HG02571 (cell line): ENCODE measurements around the gene SAMD3.
"Not testable (repeated sequence)": the region's sequence is repeated elsewhere in the genome, so short reads cannot be mapped to it uniquely, and the experiment has no call there.

Source experiments
- ATAC-seq: cut with Tn5 transposase; IDR thresholded peaks from one replicate; pipeline ENCODE4 v1.9.1; 2021; ENCODE audit warnings: mild to moderate bottlenecking, moderate library complexity; ENCODE audit not compliant: unreplicated experiment

Gene SAMD3

DNA sequence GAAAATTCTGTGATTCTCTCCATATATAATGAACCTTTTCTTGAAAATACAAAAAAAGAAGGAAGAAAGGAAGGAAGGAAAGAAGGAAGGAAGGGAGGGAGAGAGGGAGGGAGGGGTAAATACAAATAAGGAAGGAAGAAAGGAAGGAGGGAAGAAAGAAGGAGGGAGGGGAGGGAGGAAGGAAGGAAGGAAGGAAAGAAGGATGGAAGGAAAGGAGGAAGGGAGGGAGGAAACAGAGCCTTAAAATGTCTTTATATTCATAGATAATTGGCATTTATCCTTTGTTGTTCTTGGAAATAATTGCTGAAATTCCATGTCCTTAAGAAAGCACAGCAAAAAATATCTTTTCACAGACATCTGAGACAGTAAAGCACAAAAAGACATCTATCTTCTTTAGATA is 40.3 kb downstream of the SAMD3 start:
- no peak for ATAC-seq

DNA sequence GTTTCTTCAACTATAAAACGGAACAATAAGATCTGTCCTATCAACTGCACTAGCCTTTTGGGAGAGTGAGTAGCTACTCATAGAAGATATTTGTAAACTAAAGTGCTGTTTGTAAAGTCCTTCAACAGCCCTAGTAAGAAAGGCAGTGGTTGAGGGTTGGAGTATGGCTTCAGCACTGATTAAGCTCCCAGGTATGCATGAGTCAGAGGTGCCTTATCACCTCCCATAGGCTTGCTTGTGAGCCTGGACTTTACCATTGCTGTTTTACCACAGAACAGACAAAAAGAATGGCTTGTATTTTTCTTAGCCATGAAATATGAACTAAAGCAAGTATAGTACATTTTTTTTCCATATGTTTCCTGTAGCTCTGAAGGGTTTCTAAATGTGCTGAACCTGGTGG is 44.1 kb downstream of the SAMD3 start:
- no peak for ATAC-seq

DNA sequence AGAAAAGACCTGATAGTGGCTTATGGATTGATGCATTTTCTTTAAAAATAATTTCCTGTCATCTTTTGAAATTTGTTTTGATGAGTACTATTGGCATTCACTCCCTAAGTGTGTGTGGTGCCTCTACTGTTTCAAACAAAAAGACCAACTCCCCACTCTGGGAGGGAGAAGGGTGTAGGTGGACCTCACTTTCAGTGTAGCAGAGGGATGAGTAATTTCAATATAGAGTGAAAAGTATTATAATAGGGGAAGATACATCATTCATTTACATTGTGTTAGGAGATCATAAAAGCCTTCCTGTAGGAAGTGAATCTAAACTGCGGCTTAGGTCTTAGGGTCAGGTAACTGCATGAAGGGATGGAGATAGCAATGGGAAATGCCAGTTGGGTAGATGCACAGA is 46.4 kb downstream of the SAMD3 start:
- ATAC-seq, result no peak

DNA sequence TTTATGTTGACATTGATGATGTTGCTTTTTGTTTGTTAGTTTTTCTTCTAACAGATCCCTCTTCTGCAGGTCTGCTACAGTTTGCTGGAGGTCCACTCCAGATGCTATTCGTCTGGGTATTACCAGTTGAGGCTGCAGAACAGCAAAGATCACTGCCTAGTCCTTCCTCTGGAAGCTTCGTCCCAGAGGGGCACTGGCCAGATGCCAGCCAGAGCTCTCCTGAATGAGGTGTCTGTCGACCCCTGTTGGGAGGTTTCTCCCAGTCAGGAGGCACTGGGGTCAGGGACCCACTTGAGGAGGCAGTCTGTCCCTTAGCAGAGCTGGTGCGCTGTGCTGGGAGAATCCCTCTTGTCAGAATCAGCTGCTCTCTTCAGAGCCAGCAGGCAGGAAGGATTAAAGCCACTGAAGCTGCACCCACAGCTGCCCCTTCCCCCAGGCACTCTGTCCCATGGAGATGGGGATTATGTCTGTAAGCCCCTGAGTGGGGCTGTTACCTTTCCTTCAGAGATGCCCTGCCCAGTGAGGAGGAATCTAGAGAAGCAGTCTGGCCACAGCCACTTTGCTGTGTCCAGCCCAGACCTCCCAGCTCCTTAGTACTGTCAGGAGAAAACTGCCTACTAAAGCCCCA is 49.3 kb downstream of the SAMD3 start:
- ATAC-seq, result not testable (repeated sequence)

DNA sequence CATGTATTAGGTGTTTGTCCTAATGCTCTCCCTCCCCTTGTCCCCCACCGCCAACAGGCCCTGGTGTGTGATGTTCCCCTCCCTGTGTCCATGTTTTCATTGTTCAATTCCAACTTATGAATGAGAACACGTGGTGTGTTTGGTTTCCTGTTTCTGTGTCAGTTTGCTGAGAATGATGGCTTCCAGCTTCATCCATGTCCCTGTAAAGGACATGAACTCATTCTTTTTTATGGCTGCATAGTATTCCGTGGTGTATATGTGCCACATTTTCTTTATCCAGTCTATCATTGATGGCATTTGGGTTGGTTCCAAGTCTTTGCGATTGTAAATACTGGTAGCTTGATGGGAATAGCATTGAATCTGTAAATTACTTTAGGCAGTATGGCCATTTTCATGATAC is 52.6 kb downstream of the SAMD3 start:
- ATAC-seq, result not testable (repeated sequence)

DNA sequence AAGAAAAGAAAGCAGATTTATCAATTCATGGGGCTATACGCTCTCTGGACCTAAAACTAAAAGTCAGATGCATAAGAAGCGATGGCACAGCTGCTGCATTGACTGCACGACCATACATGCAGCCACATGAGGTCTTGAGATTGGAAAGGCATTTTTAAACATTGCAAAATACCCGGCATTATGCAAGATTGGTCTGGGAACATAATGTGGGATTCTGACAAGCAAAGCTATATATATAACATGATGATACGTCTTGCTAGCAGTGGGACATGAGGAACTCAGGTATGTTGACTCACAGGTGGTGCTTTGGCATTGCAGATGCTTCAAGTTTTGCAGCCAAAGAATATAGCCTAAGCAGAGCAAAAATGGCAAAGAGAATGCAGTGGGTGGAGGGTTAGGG is 55.1 kb downstream of the SAMD3 start:
- ATAC-seq, result no peak

DNA sequence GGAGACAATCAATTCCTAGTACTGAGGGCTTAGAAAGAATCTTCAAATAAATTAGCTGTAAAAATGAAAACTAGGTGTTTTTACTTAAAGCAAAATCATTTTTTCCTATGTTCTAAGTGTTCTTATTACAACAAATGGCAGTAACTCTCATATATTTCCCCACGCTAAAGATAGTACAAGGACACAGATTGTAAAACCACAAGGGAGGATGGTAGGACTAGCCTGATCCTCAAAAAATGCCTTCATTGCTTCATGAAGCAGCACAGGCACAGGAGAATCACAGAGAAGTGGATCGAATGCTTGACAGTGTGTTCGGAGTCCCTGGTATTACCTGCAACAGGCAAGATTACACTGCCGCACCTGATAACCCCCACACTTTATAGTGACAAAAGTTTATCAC is 58.5 kb downstream of the SAMD3 start:
- ATAC-seq, result no peak

DNA sequence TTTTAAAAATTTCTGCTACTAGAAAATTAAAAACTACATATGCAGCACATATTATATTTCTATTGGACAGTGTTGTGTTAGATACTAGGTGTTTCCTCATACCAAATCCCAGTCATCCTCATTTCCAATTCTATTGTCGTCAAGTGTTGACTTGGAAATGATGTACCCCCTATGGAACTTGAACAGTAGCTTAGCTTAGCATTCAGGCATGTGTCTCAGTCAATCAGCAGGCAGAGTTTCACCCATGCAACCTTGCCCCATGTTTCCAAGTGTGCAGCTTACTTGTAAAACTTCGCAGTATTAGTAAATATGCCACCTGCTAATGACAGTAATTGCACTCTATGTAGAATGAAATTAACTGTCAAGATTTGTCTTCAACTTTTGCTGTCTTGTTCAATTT is 59.5 kb downstream of the SAMD3 start:
- ATAC-seq, result no peak

DNA sequence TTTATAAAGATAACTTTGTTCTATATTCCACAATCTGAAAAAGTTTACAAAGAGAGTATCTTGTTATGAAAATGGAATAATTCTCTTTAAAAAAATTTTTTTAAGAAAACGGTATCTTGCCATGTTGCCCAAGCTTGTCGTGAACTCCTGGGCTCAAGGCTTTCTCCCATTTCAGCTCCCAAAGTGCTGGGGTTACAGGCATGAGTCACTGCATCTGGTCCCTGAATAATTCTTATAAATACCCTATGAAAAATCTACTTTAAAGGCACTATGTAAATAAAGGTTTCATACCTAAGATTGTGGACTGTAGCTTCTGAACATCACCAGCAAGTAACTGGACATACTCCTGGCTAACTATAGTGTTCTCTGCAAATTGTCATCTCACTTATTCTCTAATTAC is 60.3 kb downstream of the SAMD3 start:
- no peak for ATAC-seq

DNA sequence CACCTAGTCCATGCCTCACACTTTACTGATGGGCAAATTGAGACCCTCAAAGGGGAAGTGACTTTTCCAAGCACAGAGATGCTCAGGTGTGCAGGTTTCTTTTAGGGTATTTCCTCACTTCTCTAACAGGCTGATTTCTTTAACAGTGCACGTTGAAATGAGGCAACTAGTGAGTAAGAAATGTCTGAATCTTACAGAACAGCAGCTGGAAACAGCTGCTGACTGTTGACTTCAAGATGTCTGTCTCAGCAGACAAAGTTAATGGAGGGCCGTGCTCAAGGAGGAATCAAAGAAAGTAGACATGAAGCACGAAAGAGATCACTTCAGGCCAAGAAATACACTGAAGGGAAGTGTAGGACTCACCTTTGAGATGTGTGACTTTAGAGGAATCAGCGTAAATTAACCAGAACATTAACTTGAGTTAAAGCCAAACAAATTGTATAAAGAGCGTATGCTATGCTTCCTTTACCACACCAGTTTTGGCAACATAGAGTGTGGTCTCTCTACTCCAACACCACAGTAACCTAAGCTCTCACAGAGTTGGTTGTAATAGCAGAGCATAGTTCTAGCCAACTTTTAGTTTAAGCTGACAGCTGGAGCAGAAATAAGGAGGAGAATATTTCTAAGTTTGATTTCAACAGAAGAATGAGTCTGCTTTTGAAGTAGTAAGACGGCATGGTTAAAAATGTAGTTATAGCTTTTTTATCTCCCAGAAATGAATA is 60.9 kb downstream of the SAMD3 start:
- no peak for ATAC-seq

DNA sequence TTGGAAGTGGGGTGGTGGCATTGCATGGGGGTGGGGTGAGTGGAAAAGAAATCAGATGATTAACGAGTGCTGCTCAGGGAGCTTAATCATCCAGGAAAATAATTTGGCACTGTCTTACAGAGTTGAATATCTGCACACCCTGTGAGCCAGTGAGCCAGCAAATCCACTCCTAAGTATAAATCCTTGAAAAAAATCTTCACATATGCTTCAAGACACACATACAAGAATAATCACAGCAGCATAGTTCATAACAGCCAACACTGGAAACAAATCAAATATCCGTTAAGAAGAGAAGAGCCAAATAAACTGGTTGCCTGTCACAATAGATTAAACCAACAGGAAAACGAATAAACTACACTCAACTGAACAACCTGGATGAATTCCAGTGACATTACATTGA is 62.8 kb downstream of the SAMD3 start:
- ATAC-seq, result no peak

DNA sequence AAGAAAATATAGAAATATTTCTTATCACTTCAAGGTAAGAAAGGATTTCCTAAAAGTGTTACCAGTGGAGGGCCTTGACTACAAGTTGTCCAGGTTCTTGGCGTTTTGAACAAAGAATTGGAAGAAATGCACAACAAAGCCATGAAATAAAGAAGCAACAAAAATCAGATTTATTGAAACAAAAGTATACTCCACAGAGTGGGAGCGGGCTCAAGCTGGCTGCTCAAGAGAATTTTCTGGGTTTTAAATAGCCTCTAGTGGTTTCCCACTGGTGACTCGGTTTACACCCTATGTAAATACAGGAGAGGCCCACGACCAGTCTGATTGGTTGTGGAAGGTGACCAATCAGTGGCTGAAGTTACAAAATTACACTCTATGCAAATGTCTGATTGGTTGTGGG is 64.2 kb downstream of the SAMD3 start:
- no peak for ATAC-seq

DNA sequence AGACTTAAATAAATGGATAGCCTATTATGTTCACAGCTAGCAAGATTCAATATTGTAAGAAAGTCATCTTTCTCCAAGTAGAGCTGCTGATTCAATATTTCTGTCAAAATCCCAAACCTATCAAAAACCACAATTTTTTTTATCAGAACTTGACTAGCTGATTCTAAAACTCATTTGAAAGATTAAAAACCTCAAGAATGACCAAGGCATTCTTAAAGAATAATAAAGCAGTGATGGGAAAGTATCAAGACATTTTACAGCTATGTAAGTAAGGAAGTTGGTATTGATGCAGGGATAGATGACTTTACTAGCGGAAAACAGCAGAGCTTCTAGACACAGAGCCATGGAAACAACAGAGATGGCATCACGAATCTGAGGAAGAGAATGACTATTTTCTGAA is 64.7 kb downstream of the SAMD3 start:
- ATAC-seq, result no peak

DNA sequence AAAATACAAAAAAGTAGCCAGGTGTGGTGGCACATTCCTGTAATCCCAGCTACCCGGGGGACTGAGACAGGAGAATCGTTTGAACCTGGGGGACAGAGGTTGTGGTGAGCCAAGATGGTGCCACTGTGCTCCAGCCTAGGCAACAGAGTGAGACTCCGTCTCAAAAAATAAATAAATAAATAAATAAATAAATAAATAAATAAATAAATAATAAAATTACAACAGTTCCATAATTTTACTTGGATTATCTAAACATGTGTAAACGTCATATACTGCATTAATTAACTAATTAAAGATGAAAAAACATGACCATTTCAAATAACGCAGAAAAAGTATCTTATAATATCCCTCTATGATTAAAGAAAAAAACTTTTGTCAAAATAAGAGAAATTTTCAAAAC is 65.8 kb downstream of the SAMD3 start:
- ATAC-seq, result no peak

DNA sequence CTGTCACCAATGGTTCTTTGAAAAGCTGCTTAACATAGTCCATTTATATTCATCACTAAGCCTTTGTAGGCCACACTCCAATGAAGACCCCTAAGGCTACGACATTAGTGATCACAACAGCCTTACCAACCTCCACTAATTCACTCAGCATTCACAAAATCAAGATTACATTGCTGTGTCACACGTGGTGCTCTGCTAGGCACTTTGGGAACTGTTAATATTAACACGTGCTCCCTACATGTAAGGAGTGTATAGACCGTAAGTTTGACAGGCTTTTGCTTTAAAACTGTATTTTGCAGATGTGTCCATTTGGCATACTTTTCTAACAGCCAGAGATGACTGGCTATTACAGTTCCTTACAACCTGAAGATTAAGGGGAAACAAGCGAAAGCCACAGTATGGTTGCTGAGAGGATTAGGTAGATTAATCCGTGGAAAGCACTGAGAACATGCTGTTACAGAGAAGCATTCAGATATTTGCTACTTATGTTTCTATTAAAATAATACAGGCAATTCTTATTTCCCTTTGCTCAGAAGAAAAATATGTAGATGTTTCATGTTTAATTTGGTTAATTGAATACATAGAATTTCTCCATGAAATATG is 69.7 kb downstream of the SAMD3 start:
- ATAC-seq, result no peak

DNA sequence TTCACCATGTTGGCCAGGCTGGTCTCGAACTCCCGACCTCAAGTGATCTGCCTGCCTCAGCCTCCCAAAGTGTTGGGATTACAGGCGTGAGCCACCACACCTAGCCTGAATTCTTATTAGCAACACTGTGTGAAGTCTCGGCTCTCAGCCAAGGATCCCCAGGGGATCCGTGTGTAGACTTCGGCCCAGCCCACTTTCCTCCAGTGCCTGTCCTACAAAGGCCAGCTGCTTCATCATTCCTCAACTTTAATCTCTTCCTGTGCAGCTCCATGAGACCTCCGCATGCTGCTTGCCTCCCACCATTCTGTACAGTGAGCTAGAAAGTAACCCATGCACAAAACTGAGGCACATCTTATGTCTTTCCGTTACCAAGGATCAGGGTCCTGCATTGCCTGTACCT is 71.8 kb downstream of the SAMD3 start:
- no peak for ATAC-seq

DNA sequence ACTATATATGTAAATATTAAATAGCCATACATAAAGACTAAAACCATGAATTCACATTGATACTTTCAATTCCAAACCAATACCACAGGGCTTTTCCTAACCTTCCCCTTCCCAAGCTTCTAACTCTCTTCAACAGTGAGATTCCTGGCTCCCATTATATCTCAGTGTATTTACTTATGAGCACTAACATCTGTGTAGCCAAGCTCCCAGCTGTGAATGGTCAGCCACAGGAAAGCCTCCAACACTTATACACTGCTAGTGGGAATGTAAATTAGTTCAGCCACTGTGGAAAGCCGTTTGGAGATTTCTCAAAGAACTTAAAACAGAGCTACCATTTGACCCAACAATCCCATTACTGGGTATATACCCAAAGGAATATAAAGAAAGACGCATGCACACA is 73.7 kb downstream of the SAMD3 start:
- not testable (repeated sequence) for ATAC-seq

DNA sequence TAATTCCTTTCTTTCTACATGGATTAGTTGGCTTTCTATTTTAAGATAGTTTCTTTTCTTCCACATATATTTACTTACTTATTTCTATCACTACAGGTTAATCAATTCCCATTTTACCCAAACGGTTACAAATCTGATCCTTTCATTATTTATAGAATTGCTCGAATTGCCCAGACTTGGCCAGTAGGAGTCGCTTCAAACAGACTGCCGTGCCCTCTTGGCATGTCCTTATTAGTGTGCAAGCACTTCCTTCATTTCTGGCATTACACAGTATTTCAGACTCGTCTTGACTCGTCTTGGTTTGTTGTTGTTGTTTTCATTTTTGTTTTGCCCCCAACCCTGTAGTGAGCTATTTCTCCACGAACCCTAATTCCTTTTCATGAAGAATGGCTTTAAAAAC is 74.6 kb downstream of the SAMD3 start:
- ATAC-seq, result no peak

DNA sequence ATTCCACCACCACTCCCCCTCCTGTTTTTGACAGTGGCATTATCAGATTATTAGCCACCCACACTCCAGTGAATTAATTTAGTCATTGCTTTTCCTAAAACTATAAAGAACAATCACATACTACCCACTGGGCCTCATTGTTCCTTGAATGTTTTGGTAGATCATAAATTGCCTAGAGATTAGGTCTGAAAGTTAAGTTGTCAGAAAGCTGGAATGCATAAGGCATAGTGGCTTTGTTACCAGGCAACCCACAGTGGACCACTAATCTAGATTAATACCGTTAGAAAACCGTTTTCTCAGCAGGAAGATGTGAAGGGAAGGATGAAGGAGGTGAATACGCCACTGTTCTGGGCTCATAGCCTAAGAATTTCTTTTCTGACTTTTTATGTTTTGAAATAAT is 75.6 kb downstream of the SAMD3 start:
- no peak for ATAC-seq

DNA sequence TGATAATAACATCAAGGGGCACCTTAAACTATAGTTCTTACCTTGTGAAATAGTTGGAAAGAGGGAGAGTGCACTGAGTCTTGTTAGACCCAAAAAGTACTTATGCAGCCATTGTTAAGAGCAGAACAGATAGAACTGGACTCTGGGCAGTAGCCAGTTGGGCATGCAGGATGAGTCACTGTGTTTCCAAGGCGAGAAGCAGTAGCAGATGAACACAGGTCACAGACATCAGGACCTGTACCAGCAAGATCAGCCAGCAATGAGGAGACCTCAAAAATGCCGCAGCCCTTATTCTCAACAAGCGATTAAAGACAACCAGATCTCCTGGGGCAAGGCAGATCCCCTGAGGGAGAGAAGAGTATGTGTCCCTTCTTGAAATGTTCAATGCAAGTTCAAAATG is 79.0 kb downstream of the SAMD3 start:
- no peak for ATAC-seq

DNA sequence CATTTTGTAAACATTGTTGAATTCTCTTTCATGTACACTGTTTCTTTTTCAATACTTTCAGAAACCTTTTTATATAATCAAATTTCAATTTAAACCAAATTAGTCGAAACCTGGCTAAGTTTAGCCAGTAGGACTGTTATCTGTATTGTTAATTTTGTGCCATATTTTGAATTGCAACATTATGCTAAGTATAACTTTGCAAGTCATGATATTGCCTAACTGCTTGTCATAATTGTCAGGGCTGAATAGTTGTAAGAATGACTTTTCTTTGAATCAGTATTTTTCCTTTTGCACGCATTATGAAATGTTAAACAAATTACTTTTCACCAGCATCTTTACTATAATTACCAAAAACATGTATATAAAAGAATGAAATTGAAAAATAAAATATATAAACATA is 82.7 kb downstream of the SAMD3 start:
- no peak for ATAC-seq

DNA sequence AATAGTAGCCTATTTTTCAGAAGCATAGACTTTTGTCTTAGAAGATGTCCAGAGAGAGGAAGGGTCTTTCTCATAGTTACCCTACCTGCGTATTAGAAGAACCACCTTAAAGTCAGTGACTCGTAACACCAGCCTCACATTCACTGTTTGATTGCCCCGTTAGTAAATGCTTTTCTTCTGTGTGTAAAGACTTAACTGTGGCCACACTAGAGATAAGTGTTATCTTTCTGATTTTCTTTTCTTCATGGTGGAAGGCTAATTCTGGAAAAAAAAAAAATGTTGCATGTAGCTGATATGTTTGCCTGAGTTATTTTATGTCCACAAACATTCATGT is 83.9 kb downstream of the SAMD3 start:
- no peak for ATAC-seq
